Endothelial cell of umbilical vein (primary cell): ENCODE data around the gene CACNB1. TPM values are rescaled to one million over a fixed set of nuclear protein-coding genes. Genes with fewer than 3 reads are reported as not detected.

Experiments
- BruUV-seq: library from RNA; stranded (reverse); fragments of 400-500 nt; replicated peaks from 2 replicates; lab custom pipeline; 2021; lab: Mats Ljungman, UMichigan
- CTCF ChIA-PET: fragments of 300-600, 350-600 bp; sonication (Branson Sonifier 250); formaldehyde crosslinking; loops from one replicate; lab custom pipeline; 2021; ENCODE audit warnings: antibody characterized with exemption, inconsistent platforms; lab: Charles Lee
- POLR2A ChIA-PET: fragments of 300-600, 350-600 bp; sonication (Branson Sonifier 250); formaldehyde crosslinking; loops from one replicate; lab custom pipeline; 2021; ENCODE audit warnings: antibody characterized with exemption, inconsistent platforms; lab: Charles Lee
- DNase-seq: peaks from one replicate; pipeline ENCODE4 v3.0.0-alpha.2; 2011; ENCODE audit warnings: low read depth, low spot score
- FAIRE-seq: peaks from 2 replicates; lab custom pipeline; 2011; peaks lifted over from hg19 to GRCh38; lab: Jason Lieb, UNC
- H2AFZ ChIP-seq: 2 replicates; pipeline ENCODE4 v1.6.0; 2012; ENCODE audit warnings: low read depth, low read length, control low read depth, inconsistent platforms
- H3K27ac ChIP-seq: 2 replicates; pipeline ENCODE4 v1.5.1; 2011; ENCODE audit warnings: low read depth, mild to moderate bottlenecking, control low read depth, low read length, moderate library complexity; ENCODE audit not compliant: insufficient read depth
- H3K27me3 ChIP-seq, 2 experiments: 2 replicates each; pipeline versions ENCODE4 v1.6.0 to v1.6.1; 2011; ENCODE audit warnings: low read length in 2 of 2, mixed read lengths in 1 of 2; ENCODE audit not compliant: control insufficient read depth in 2 of 2, insufficient read depth in 2 of 2
- H3K36me3 ChIP-seq, 2 experiments: 2 replicates in 1 of 2; 3 replicates in 1 of 2; pipeline ENCODE4 v1.5.1; 2011; ENCODE audit warnings: low read length in 2 of 2, mild to moderate bottlenecking in 1 of 2, moderate library complexity in 1 of 2; ENCODE audit not compliant: control insufficient read depth in 2 of 2, insufficient read depth in 2 of 2; ENCODE audit errors: extremely low read depth in 1 of 2
- H3K4me1 ChIP-seq: 3 replicates; pipeline ENCODE4 v1.5.1; 2011; ENCODE audit warnings: mild to moderate bottlenecking, low read length; ENCODE audit not compliant: control insufficient read depth, insufficient read depth; ENCODE audit errors: extremely low read depth
- H3K4me2 ChIP-seq: 2 replicates; pipeline ENCODE4 v1.6.1; 2011; ENCODE audit warnings: low read length, control low read depth, mixed read lengths; ENCODE audit not compliant: insufficient read depth
- H3K4me3 ChIP-seq, 3 experiments: fragments of 200-600 bp in 1 of 3; sonication (generic), shearing (Covaris generic) in 1 of 3; replicated peaks in 1 of 3; 2 replicates each; pipeline ENCODE4 v1.5.1; 2011 to 2016; ENCODE audit warnings: control low read depth in 3 of 3, low read length in 3 of 3, mild to moderate bottlenecking in 2 of 3, inconsistent platforms in 1 of 3, low read depth in 1 of 3, moderate library complexity in 1 of 3; ENCODE audit not compliant: insufficient read depth in 1 of 3
- H3K79me2 ChIP-seq: 2 replicates; pipeline ENCODE4 v1.6.0; 2012; ENCODE audit warnings: low read length, inconsistent platforms; ENCODE audit not compliant: control insufficient read depth, insufficient read depth
- H3K9ac ChIP-seq: replicated peaks from 2 replicates; pipeline ENCODE3; 2011; ENCODE audit warnings: low read length, control low read depth; ENCODE audit not compliant: insufficient read depth; ENCODE audit errors: extremely low read depth
- H3K9me1 ChIP-seq: replicated peaks from 3 replicates; pipeline ENCODE4 v1.6.0; 2011; ENCODE audit warnings: mild to moderate bottlenecking, low read length; ENCODE audit not compliant: control insufficient read depth, insufficient read depth; ENCODE audit errors: extremely low read depth
- H3K9me3 ChIP-seq: replicated peaks from 2 replicates; pipeline ENCODE4 v1.5.1; 2012; ENCODE audit warnings: low read length, inconsistent platforms; ENCODE audit not compliant: control insufficient read depth, insufficient read depth
- H4K20me1 ChIP-seq: replicated peaks from 2 replicates; pipeline ENCODE3; 2011; ENCODE audit warnings: mild to moderate bottlenecking, low read length; ENCODE audit not compliant: control insufficient read depth, insufficient read depth; ENCODE audit errors: extremely low read depth
- CTCF ChIP-seq, 2 donors: IDR thresholded peaks; 1 replicate in 1 of 2; 2 replicates in 1 of 2; pipeline ENCODE4 v1.5.1; 2011; ENCODE audit warnings: low read length in 2 of 2, mild to moderate bottlenecking in 2 of 2, moderate library complexity in 2 of 2, control low read depth in 1 of 2, inconsistent platforms in 1 of 2, low read depth in 1 of 2; ENCODE audit not compliant: insufficient read depth in 1 of 2; ENCODE audit errors: extremely low read depth in 1 of 2
- EZH2 ChIP-seq: IDR thresholded peaks from 2 replicates; pipeline ENCODE4 v1.6.1; 2012; ENCODE audit warnings: borderline replicate concordance, low read depth, mild to moderate bottlenecking, moderate library complexity, low read length, inconsistent platforms; ENCODE audit not compliant: severe bottlenecking
- FOS ChIP-seq: IDR thresholded peaks from 2 replicates; pipeline ENCODE4 v1.6.1; 2011; ENCODE audit warnings: mild to moderate bottlenecking, low read length, moderate library complexity, borderline replicate concordance; ENCODE audit not compliant: insufficient read depth
- GATA2 ChIP-seq: IDR thresholded peaks from 2 replicates; pipeline ENCODE4 v1.7.0; 2011; ENCODE audit warnings: low read depth, mild to moderate bottlenecking, moderate library complexity, mixed read lengths, low read length; ENCODE audit not compliant: insufficient read length, insufficient read depth
- JUN ChIP-seq: IDR thresholded peaks from 2 replicates; pipeline ENCODE4 v1.6.1; 2011; ENCODE audit warnings: borderline replicate concordance, low read depth; ENCODE audit not compliant: insufficient read length, insufficient read depth
- MYC ChIP-seq: IDR thresholded peaks from one replicate; pipeline ENCODE4 v1.6.1; 2011; ENCODE audit warnings: mild to moderate bottlenecking, low read depth, low read length
- POLR2A ChIP-seq: IDR thresholded peaks from 2 replicates; pipeline ENCODE4 v1.6.1; 2012; ENCODE audit warnings: low read depth, mild to moderate bottlenecking, control low read depth, low read length
- POLR2AphosphoS5 ChIP-seq: IDR thresholded peaks from 2 replicates; pipeline ENCODE4 v1.6.1; 2012; ENCODE audit warnings: low read depth, mild to moderate bottlenecking, control low read depth, low read length, moderate library complexity; ENCODE audit not compliant: insufficient read depth
- dilution Hi-C: fragments of 300-500 bp; cut with MboI; formaldehyde crosslinking; loops from one replicate; pipeline ENCODE4 v1.15.0; 2019; ENCODE audit warnings: low sequenced_read_pairs; ENCODE audit not compliant: extremely low pct_ligation_motif_present
- intact Hi-C: fragments of 100-400 bp; cut with micrococcal nuclease; formaldehyde crosslinking; loops from one replicate; pipeline ENCODE4 v1.10.0; 2022
- polyA plus RNA-seq, 4 experiments: library from polyadenylated mRNA; depleted of rRNA in 3 of 4; stranded (reverse) in 3 of 4; unstranded in 1 of 4; fragments of >200 nt; gene quantifications; 2 replicates each; pipeline versions ENCODE4 v1.2.1 to v1.2.3, GENCODE V29; 2011 to 2012; ENCODE audit warnings: missing spikeins in 1 of 4
- total RNA-seq: library from RNA; stranded (reverse); gene quantifications from 2 replicates; pipeline ENCODE4 v1.2.3, GENCODE V29; 2021
- TF ChIP-seq, protein P1 (sequence below): IDR thresholded peaks from 2 replicates; pipeline ENCODE4 v1.6.1; 2011; ENCODE audit not compliant: insufficient read depth, insufficient read length

CACNB1 gene
- total and polyA plus RNA-seq, 2 donors (not counting 3 experiments of a cell fraction or from before 2014, with no cell fraction given), result 4.7 to 12.3 TPM

- no peak overlapping the region for H3K4me2 ChIP-seq
- no peaks in the 10 kb centered on the region for H3K9me3 ChIP-seq
- intact Hi-C loops, result no loop called here
- TF ChIP-seq EZH2, result no peak
- TF ChIP-seq JUN, result no peak
- TF ChIP-seq FOS, result no peak
- TF ChIP-seq MYC, result no peak
- TF ChIP-seq, protein P1, sequence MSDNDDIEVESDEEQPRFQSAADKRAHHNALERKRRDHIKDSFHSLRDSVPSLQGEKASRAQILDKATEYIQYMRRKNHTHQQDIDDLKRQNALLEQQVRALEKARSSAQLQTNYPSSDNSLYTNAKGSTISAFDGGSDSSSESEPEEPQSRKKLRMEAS, result no peak
- TF ChIP-seq CTCF (IDR thresholded peaks at IDR 0.05; ENCODE audit: extremely low read depth in 1 of 2, insufficient read depth in 1 of 2, low read depth in 1 of 2, low read length in 2 of 2), result no peak
- TF ChIP-seq GATA2, result no peak
- no peak for TF ChIP-seq POLR2AphosphoS5
- no peak for TF ChIP-seq POLR2A
- peaks cover 0 to 3% of the 10 kb centered on the region in 2 experiments for H3K27me3 ChIP-seq
- ChIA-PET CTCF (interaction anchor here (1.1 to 12.5 kb wide), 8 partner anchors 10 to 255 kb away, joined by 3 to 420 read pairs (median 6); partner anchors contain the start of gene STAC2), POLR2A (no interaction called here)
- no peaks in the 10 kb centered on the region for H4K20me1 ChIP-seq
- dilution Hi-C loops, result no loop called here
- DNase-seq, result no peak
- H3K9me1 ChIP-seq, result no peaks in the 10 kb centered on the region
- H3K79me2 ChIP-seq, result no peaks in the 10 kb centered on the region
- BruUV-seq, result no TSS peak
- no peak for FAIRE-seq
- no peak overlapping the region for H3K27ac ChIP-seq
- peaks cover 3% of the 10 kb centered on the region for H3K4me1 ChIP-seq
- H2AFZ ChIP-seq, result no peak overlapping the region
- no peaks in the 10 kb centered on the region for H3K36me3 ChIP-seq
- no peak overlapping the region for H3K9ac ChIP-seq
- no peak overlapping the region for H3K4me3 ChIP-seq
These were observed 41.0 kb upstream of the CACNB1 start for GRCh38 chr17:39238311-39238972.
